GM10847 (cell line): Measurements from ENCODE around the gene EPSTI1.

Experiments used
- POLR2A ChIP-seq: IDR thresholded peaks from 2 replicates; pipeline ENCODE4 v1.6.1; 2011; ENCODE audit not compliant: insufficient read length; ENCODE audit errors: extremely low read depth

EPSTI1 gene

DNA sequence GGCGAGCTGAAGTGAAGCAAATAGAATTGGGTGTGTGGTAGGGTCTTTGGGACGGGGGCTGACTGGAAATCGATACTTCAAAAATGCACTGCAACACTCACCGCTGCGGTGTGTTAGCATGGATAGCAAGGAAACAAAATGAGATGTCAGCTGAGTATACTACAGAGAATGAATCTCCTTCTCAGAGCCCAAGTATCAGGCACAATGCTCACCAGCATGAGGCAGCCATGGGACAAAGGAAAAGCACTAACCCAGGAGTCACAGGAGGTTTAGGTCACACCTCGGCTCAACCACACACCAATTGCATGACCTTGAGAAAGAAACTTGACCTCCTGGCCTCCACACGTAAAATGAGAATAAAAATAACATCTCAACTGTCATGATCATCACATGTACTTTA, 136.6 kb downstream of the EPSTI1 start:
- no peak for TF ChIP-seq POLR2A

DNA sequence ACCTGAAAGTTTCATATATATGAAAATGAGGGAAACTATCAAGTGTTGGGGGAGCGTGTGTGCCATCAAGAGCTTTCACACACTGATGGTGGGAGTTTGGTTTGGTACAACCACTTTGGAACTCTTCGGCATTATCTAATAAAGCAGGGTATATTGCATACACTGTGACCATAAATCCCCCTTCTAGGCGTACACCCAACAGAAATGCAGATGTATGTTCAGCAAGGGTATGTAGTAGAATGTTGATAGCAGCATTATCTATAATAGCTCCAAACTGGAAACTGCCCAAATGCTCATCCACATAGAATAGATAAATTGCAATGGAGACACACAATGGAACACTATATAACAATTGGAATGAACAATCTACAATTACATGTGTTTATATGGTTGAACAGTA, 139.9 kb downstream of the EPSTI1 start:
- no peak for TF ChIP-seq POLR2A

DNA sequence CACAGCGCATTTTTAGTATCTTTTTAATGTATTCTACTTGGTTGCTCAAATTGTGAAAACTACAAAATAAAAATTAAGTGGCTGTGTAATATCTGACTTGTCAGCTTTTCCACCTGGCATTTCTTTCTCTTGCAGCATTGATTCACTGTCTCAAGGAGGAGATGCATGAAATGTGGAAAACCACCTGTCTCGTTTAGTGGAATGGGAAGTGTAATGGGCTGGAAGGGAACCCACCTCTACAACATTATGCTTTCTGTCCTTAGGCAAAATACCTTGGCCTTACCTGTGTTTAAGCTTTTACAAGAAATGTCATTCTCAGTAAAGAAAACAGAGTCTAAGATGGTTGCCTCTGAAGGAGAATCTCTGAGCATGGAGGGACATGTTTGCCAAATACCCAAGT, 142.8 kb downstream of the EPSTI1 start:
- TF ChIP-seq POLR2A: no peak

DNA sequence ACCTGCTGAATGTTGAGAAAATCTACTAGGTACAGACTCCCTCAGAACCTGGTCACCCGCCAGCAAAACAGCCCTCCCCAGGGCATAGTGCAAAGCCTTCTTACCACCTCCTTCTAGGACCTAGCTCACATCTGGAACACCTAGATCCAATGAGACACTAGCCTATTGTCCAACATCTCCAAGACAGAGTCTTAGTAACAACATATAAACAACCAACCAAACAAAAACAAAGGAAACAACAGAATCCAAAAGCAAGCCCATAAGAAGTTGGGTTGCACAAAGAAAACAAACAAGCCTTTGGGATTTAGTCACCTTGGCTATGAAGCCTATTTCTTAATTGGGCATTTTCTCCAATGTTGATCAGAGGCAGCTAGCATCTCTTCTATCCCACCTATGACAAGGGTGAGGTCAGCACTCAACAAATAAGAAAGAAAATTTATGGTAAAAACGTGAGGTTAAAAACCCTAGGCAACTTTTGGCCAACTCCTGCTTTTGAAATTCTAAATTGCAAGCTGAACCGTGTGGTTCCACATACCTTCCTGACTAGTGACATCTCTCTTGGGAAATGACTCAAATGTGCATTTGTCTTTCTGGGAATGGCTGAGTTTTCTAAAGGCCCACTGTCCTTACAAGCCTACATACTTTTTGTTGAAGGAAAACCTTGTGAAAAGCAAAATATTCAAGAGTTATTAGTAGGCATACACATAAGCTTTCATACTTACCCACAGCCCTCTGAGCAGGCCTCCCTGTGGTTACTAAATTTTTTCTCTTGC, 144.0 kb downstream of the EPSTI1 start:
- TF ChIP-seq POLR2A: no peak

DNA sequence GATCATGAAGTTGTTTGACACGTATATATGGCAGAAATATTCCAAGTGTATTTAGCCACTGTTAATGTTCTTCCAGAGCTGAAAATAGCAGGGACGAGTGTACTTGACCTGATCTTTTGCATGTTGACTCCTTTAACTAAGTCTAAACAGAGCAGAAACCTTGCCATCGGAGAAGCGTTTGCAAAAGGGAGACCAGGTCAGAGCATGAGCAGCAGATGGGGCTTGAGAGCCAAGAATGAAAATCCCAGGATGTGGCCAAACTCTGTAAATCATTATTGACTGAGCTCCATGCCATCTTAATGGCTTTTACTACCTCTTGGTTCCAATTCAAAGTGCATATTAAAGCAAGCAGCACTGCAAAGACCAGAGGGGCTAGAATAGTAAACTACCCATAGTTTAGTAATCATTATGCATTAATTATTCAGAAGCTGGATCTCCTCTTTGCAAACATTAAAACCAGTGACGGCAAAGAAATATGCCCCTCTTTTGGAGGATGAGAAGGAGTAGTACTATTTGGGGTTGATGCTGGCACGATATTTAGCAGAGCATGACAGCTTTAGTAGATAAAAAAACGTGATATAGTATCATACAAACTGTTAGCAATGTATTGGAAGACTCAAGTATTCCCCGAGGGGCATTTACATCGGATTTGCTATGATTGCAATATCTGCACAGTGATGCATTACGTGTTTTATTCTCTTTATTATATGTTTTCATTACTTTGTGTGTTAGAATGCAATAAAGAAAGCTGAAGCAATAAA, 154.9 kb downstream of the EPSTI1 start:
- TF ChIP-seq POLR2A: no peak
